ENCODE measurements around the gene MEX3B.

DNA sequence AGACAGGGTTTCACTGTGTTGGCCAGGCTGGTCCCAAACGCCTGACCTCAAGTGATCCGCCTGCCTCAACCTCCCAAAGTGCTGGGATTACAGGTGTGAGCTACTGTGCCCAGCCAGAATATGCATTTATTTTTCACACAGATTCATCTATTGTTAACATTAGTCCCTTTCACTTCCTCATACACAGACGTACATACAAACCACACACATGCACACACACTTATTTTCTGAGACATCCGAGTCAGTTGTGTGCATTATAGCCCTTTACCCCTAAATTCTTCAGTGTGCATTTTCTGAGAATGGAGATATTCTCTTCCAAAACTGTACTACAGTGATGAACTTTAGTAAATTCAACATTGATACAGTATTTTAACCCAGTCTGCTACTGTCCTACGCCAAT is 15.0 kb upstream of the MEX3B start:
- TF ChIP-seq, protein P1, sequence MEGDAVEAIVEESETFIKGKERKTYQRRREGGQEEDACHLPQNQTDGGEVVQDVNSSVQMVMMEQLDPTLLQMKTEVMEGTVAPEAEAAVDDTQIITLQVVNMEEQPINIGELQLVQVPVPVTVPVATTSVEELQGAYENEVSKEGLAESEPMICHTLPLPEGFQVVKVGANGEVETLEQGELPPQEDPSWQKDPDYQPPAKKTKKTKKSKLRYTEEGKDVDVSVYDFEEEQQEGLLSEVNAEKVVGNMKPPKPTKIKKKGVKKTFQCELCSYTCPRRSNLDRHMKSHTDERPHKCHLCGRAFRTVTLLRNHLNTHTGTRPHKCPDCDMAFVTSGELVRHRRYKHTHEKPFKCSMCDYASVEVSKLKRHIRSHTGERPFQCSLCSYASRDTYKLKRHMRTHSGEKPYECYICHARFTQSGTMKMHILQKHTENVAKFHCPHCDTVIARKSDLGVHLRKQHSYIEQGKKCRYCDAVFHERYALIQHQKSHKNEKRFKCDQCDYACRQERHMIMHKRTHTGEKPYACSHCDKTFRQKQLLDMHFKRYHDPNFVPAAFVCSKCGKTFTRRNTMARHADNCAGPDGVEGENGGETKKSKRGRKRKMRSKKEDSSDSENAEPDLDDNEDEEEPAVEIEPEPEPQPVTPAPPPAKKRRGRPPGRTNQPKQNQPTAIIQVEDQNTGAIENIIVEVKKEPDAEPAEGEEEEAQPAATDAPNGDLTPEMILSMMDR (conservative IDR thresholded peaks at IDR 0.05; ENCODE audit: low read length): no peak
- TF ChIP-seq EZH2phosphoT487 (IDR thresholded peaks at IDR 0.05; ENCODE audit: borderline replicate concordance, low read depth, low read length): no peak
